ENCODE data around the gene FAT1.

- no peak for TF ChIP-seq CTCF (conservative IDR thresholded peaks at IDR 0.05; ENCODE audit: low read depth, low read length)
- TF ChIP-seq EZH2 (IDR thresholded peaks at IDR 0.05; ENCODE audit: low read length, unreplicated experiment) = no peak
These were observed 39.4 kb downstream of the FAT1 start for GRCh38 chr4:186684220-186684619.

All from PC-3 (cell line).